ENCODE measurements around the gene TOMM20L.
A peak's percentile ranks its signal among the peaks of the same experiment; 100 is the strongest.
"Not testable (repeated sequence)": the region's sequence is repeated elsewhere in the genome, so short reads cannot be mapped to it uniquely, and the experiment has no call there.

The TOMM20L gene

GRCh38 chr14:58414845-58415244, 19.1 kb downstream of the TOMM20L start:
- Histone ChIP-seq H3K9ac (ENCODE audit: low read length) (no peak overlapping the region), H3K36me3 (replicated peaks; ENCODE audit: low read depth, low read length) (peaks cover 42% of the 10 kb centered on the region), H3K79me2 (ENCODE audit: low read length) (peaks cover 46% of the 10 kb centered on the region), H4K20me1 (ENCODE audit: insufficient read depth, low read length) (no peaks in the 10 kb centered on the region; the same call in 1 of the 2 replicates), H3K27ac (ENCODE audit: low read length) (no peak overlapping the region), H3K4me2 (ENCODE audit: low read length) (no peak overlapping the region), H3K4me3 (ENCODE audit: low read length) (no peak overlapping the region), H3K9me3 (ENCODE audit: insufficient read depth, low read length) (no peaks in the 10 kb centered on the region), H3K27me3 (ENCODE audit: low read depth, low read length) (no peaks in the 10 kb centered on the region), H3K4me1 (ENCODE audit: low read length) (no peaks in the 10 kb centered on the region), H2AFZ (ENCODE audit: low read depth, low read length) (no peak overlapping the region)
- TF ChIP-seq, protein P1, sequence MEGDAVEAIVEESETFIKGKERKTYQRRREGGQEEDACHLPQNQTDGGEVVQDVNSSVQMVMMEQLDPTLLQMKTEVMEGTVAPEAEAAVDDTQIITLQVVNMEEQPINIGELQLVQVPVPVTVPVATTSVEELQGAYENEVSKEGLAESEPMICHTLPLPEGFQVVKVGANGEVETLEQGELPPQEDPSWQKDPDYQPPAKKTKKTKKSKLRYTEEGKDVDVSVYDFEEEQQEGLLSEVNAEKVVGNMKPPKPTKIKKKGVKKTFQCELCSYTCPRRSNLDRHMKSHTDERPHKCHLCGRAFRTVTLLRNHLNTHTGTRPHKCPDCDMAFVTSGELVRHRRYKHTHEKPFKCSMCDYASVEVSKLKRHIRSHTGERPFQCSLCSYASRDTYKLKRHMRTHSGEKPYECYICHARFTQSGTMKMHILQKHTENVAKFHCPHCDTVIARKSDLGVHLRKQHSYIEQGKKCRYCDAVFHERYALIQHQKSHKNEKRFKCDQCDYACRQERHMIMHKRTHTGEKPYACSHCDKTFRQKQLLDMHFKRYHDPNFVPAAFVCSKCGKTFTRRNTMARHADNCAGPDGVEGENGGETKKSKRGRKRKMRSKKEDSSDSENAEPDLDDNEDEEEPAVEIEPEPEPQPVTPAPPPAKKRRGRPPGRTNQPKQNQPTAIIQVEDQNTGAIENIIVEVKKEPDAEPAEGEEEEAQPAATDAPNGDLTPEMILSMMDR (IDR thresholded peaks at IDR 0.05; ENCODE audit: low read depth, low read length): no peak
- TF ChIP-seq EZH2phosphoT487 (IDR thresholded peaks at IDR 0.05; ENCODE audit: low read depth): no peak

GRCh38 chr14:58415636-58416547, 20.2 kb downstream of the TOMM20L start:
- no peak overlapping the region for H3K27ac ChIP-seq (ENCODE audit: low read length)
- H3K4me1 ChIP-seq (ENCODE audit: low read length): no peaks in the 10 kb centered on the region
- no peak overlapping the region for H3K4me2 ChIP-seq (ENCODE audit: low read length)
- peaks cover 48% of the 10 kb centered on the region for H3K79me2 ChIP-seq (ENCODE audit: low read length)
- no peaks in the 10 kb centered on the region; the same call in 1 of the 2 replicates for H4K20me1 ChIP-seq (ENCODE audit: insufficient read depth, low read length)
- no peaks in the 10 kb centered on the region for H3K27me3 ChIP-seq (ENCODE audit: low read depth, low read length)
- H3K9ac ChIP-seq (ENCODE audit: low read length): no peak overlapping the region
- H3K9me3 ChIP-seq (ENCODE audit: insufficient read depth, low read length): no peaks in the 10 kb centered on the region
- H3K36me3 ChIP-seq (replicated peaks; ENCODE audit: low read depth, low read length): peaks cover 39% of the 10 kb centered on the region
- H3K4me3 ChIP-seq (ENCODE audit: low read length): no peak overlapping the region
- no peak overlapping the region for H2AFZ ChIP-seq (ENCODE audit: low read depth, low read length)
- TF ChIP-seq, protein P1 (IDR thresholded peaks at IDR 0.05; ENCODE audit: low read depth, low read length): no peak
- TF ChIP-seq EZH2phosphoT487 (IDR thresholded peaks at IDR 0.05; ENCODE audit: low read depth): no peak

GRCh38 chr14:58416934-58417333, 21.2 kb downstream of the TOMM20L start:
- not testable (repeated sequence) for H3K27me3 ChIP-seq (ENCODE audit: low read depth, low read length); H3K4me3 ChIP-seq (ENCODE audit: low read length); H3K27ac ChIP-seq (ENCODE audit: low read length); H4K20me1 ChIP-seq (ENCODE audit: insufficient read depth, low read length); H3K4me1 ChIP-seq (ENCODE audit: low read length); H3K4me2 ChIP-seq (ENCODE audit: low read length); H2AFZ ChIP-seq (ENCODE audit: low read depth, low read length); H3K9ac ChIP-seq (ENCODE audit: low read length); H3K9me3 ChIP-seq (ENCODE audit: insufficient read depth, low read length)
- H3K36me3 ChIP-seq (replicated peaks; ENCODE audit: low read depth, low read length): peaks cover 41% of the 10 kb centered on the region
- peaks cover 50% of the 10 kb centered on the region for H3K79me2 ChIP-seq (ENCODE audit: low read length)

- H3K27me3 ChIP-seq (ENCODE audit: low read depth, low read length): no peaks in the 10 kb centered on the region
- H3K9me3 ChIP-seq (ENCODE audit: insufficient read depth, low read length): no peaks in the 10 kb centered on the region
- TF ChIP-seq EZH2phosphoT487 (IDR thresholded peaks at IDR 0.05; ENCODE audit: low read depth): no peak
- TF ChIP-seq, protein P1 (IDR thresholded peaks at IDR 0.05; ENCODE audit: low read depth, low read length): no peak
- H3K4me1 ChIP-seq (ENCODE audit: low read length): peaks cover 15% of the 10 kb centered on the region
- H3K4me2 ChIP-seq (ENCODE audit: low read length): peak overlapping the region; percentile 53
- peak overlapping the region; percentile 94 for H2AFZ ChIP-seq (ENCODE audit: low read depth, low read length)
- H3K4me3 ChIP-seq (ENCODE audit: low read length): peak overlapping the region; percentile 88
- H3K36me3 ChIP-seq (replicated peaks; ENCODE audit: low read depth, low read length): peaks cover 6% of the 10 kb centered on the region
- peak overlapping the region; percentile 83 for H3K9ac ChIP-seq (ENCODE audit: low read length)
- H4K20me1 ChIP-seq (ENCODE audit: insufficient read depth, low read length): no peaks in the 10 kb centered on the region
- peak overlapping the region; percentile 83 for H3K27ac ChIP-seq (ENCODE audit: low read length)
- H3K79me2 ChIP-seq (ENCODE audit: low read length): peaks cover 53% of the 10 kb centered on the region
These were observed 31.0 kb downstream of the TOMM20L start for GRCh38 chr14:58426670-58427280.
